ENCODE data around the gene CNTNAP1.
A peak's percentile ranks its signal among the peaks of the same experiment; 100 is the strongest.

The CNTNAP1 gene

GRCh38 chr17:42677012-42677857, 5.1 kb upstream of the CNTNAP1 start:
- no peak for TF ChIP-seq POLR2A (IDR thresholded peaks at IDR 0.05; ENCODE audit: low read depth, low read length)
- no peak for TF ChIP-seq SPI1 (IDR thresholded peaks at IDR 0.05; ENCODE audit: low read depth, low read length)
- no peak for TF ChIP-seq POLR2AphosphoS5 (IDR thresholded peaks at IDR 0.05; ENCODE audit: low read depth, low read length)
- TF ChIP-seq PAX5 (IDR thresholded peaks at IDR 0.05; ENCODE audit: insufficient read depth, low read length, severe bottlenecking) = no peak
- no peak for TF ChIP-seq POU2F2 (IDR thresholded peaks at IDR 0.05; ENCODE audit: low read depth, low read length)
- TF ChIP-seq TAF1 (IDR thresholded peaks at IDR 0.05; ENCODE audit: low read depth, low read length) = no peak
- DNase-seq (ENCODE audit: insufficient read length, low spot score) (peak; percentile 97), FAIRE-seq (peak; percentile 99)

- FAIRE-seq (peak; percentile 92), DNase-seq (ENCODE audit: insufficient read length, low spot score) (peak; percentile 76)
- no peak for TF ChIP-seq TAF1 (IDR thresholded peaks at IDR 0.05; ENCODE audit: low read depth, low read length)
- TF ChIP-seq POLR2A (IDR thresholded peaks at IDR 0.05; ENCODE audit: low read depth, low read length) = peak; percentile 61
- TF ChIP-seq POU2F2 (IDR thresholded peaks at IDR 0.05; ENCODE audit: low read depth, low read length) = no peak
- TF ChIP-seq POLR2AphosphoS5 (IDR thresholded peaks at IDR 0.05; ENCODE audit: low read depth, low read length) = peak; percentile 44; the same call in 1 of the 2 replicates
- TF ChIP-seq SPI1 (IDR thresholded peaks at IDR 0.05; ENCODE audit: low read depth, low read length) = no peak
- no peak for TF ChIP-seq PAX5 (IDR thresholded peaks at IDR 0.05; ENCODE audit: insufficient read depth, low read length, severe bottlenecking)
These were observed 4.2 kb upstream of the CNTNAP1 start for GRCh38 chr17:42677921-42678781.

- no peak for FAIRE-seq
- no peak for TF ChIP-seq POLR2AphosphoS5 (IDR thresholded peaks at IDR 0.05; ENCODE audit: low read depth, low read length)
- no peak for TF ChIP-seq POU2F2 (IDR thresholded peaks at IDR 0.05; ENCODE audit: low read depth, low read length)
- TF ChIP-seq POLR2A (IDR thresholded peaks at IDR 0.05; ENCODE audit: low read depth, low read length) = no peak
- TF ChIP-seq TAF1 (IDR thresholded peaks at IDR 0.05; ENCODE audit: low read depth, low read length) = no peak
- no peak for DNase-seq (ENCODE audit: insufficient read length, low spot score)
These were observed 3.3 kb upstream of the CNTNAP1 start for GRCh38 chr17:42678951-42679491.

GRCh38 chr17:42679492-42680330, 2.6 kb upstream of the CNTNAP1 start:
- TF ChIP-seq PAX5 (IDR thresholded peaks at IDR 0.05; ENCODE audit: insufficient read depth, low read length, severe bottlenecking) (no peak), POLR2A (IDR thresholded peaks at IDR 0.05; ENCODE audit: low read depth, low read length) (0 out of 2 replicates have a peak, but pooled peaks have one; percentile 26), POU2F2 (IDR thresholded peaks at IDR 0.05; ENCODE audit: low read depth, low read length) (peak; percentile 34; the same call in 1 of the 2 replicates)
- DNase-seq (ENCODE audit: insufficient read length, low spot score) (no peak), FAIRE-seq (peak; percentile 98)

- DNase-seq (ENCODE audit: insufficient read length, low spot score) (no peak), FAIRE-seq (peak; percentile 83)
- TF ChIP-seq POLR2A (IDR thresholded peaks at IDR 0.05; ENCODE audit: low read depth, low read length) (peak; percentile 27; the same call in 1 of the 2 replicates), POLR2AphosphoS5 (IDR thresholded peaks at IDR 0.05; ENCODE audit: low read depth, low read length) (no peak; the same call in 1 of the 2 replicates), SPI1 (IDR thresholded peaks at IDR 0.05; ENCODE audit: low read depth, low read length) (no peak), TAF1 (IDR thresholded peaks at IDR 0.05; ENCODE audit: low read depth, low read length) (no peak)
These were observed 2.0 kb upstream of the CNTNAP1 start for GRCh38 chr17:42680331-42680808.

DNA sequence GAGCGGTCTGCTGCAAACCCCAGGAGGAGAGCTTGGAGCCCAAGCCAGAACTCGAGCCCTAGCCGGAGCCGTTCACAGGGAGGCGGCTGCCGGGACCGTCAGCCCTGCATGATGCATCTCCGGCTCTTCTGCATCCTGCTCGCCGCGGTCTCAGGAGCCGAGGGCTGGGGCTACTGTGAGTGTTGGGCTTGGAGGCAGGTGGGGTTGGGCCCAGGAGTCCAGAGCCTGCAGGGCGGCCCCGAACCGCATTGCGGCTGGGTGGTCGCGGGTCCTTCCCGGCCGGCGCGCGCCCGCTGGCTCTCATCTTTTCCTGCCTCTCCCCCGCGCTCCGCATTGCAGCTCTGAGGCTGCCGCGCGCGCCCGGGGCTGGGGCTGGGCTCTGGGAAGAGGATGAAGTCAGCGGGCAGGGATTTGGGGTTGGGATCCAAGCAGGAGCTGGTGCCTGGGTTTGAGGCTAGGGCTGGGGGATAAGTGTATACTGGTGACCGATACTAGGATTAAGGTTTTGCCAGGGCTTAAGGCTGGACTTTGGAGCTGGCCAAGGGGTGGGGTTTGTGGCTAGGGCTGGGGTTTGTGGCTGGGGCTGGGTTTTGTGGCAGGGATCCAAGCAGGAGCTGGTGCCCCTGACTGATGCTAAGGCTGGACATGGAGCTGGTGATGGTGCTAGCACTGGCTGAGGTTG, 532 bp downstream of the CNTNAP1 start:
- FAIRE-seq (peak; percentile 20), DNase-seq (ENCODE audit: insufficient read length, low spot score) (no peak)
- no peak for TF ChIP-seq POU2F2 (IDR thresholded peaks at IDR 0.05; ENCODE audit: low read depth, low read length)
- no peak for TF ChIP-seq POLR2AphosphoS5 (IDR thresholded peaks at IDR 0.05; ENCODE audit: low read depth, low read length)
- TF ChIP-seq TAF1 (IDR thresholded peaks at IDR 0.05; ENCODE audit: low read depth, low read length) = no peak
- no peak for TF ChIP-seq POLR2A (IDR thresholded peaks at IDR 0.05; ENCODE audit: low read depth, low read length)
- TF ChIP-seq SPI1 (IDR thresholded peaks at IDR 0.05; ENCODE audit: low read depth, low read length) = no peak
- TF ChIP-seq PAX5 (IDR thresholded peaks at IDR 0.05; ENCODE audit: insufficient read depth, low read length, severe bottlenecking) = no peak

DNA sequence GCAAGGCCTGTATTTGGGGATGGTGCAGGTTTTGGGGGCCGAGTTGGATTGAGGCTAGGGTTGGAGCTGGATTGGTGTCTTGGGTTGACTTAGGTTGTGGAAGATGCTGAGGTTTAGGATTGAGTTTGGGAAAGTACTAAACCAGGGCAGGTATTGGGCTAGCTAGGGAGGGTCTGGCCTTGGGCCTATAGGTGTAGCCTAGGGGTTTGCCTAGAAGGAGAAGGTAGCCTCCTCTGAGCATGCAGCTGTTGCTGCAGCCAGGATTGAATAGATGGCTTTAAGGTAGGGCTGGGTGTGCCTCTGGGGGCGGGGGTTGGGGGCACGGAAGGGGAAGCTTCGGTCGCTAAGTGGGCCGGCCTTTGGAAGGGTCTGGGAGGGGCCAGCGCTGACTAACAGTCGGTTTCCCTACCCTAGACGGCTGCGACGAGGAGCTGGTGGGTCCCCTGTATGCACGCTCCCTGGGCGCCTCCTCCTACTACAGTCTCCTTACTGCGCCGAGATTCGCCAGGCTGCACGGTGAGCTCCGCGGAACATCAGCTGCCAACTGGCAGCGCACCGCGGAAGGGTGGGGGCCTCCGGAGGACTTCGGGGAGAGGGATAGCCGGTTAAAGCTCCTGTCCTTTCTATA, 1.2 kb downstream of the CNTNAP1 start:
- DNase-seq (ENCODE audit: insufficient read length, low spot score) = no peak
- peak; percentile 59 for FAIRE-seq

More for the DNA sequence above, 1.2 kb downstream of the CNTNAP1 start:
- no peak for TF ChIP-seq POU2F2 (IDR thresholded peaks at IDR 0.05; ENCODE audit: low read depth, low read length)
- no peak for TF ChIP-seq TAF1 (IDR thresholded peaks at IDR 0.05; ENCODE audit: low read depth, low read length)
- 0 out of 2 replicates have a peak, but pooled peaks have one; percentile 24 for TF ChIP-seq POLR2A (IDR thresholded peaks at IDR 0.05; ENCODE audit: low read depth, low read length)

All from GM12891 (cell line).